GM10248 (cell line): ENCODE data around the gene LRTM2.

Experiments used
- CTCF ChIA-PET: fragments of 300-600 bp; sonication (Branson Sonifier 250); formaldehyde crosslinking; extraction: SDS; loops from one replicate; lab custom pipeline; 2021; ENCODE audit warnings: antibody characterized with exemption; lab: Yijun Ruan, JAX
- POLR2A ChIA-PET: fragments of 350-650 bp; sonication (Branson Sonifier 250); formaldehyde crosslinking; extraction: SDS; loops from one replicate; lab custom pipeline; 2020; ENCODE audit warnings: antibody characterized with exemption; lab: Yijun Ruan, JAX
- DNase-seq: peaks from one replicate; pipeline ENCODE4 v3.0.0; 2012; ENCODE audit errors: extremely low spot score
- TF ChIP-seq, protein P1 (sequence below): IDR thresholded peaks from 2 replicates; pipeline ENCODE4 v1.5.1; 2012; ENCODE audit warnings: mild to moderate bottlenecking, low read depth; ENCODE audit errors: extremely low read depth, missing control alignments, control extremely low read depth

Gene LRTM2

DNA sequence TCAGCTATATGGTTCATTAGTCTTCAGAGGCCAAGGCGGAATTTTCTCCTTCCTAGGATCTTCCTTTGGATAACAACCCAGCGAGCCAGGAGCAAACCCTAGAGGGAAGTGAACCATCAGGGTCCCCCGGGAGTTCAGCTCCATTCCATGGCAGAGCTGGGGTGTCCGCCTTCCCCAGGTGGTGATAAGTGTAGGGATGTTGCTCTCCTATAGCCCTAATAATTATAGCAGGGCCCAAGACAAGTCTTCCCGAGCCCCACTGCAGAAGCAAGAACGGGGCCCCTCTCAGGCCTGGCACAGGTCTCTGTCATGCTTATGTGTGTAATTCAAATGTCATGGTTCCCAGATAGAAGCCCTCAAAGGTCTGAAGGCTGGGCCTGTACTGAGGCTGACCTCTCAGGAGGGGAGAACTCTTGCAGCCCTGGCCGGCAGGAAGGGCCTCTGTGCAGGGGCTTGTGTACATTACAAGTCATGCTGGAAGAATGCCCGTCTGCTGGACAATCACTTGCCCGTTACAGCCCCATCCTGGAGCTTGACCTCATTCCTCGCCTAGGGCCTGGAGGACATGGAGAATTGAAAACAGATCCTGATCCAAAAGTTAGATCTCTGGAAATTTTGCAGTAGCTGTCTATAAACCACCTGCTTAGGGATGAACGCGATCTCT lies 17.3 kb downstream of the LRTM2 start:
- no peak for DNase-seq
- ChIA-PET POLR2A (no interaction called here), CTCF (interaction anchor here (0.8 to 1.8 kb wide), 2 partner anchors 102 kb away, joined by 3 to 6 read pairs; no protein-coding TSS in a partner anchor)
- TF ChIP-seq, protein P1, sequence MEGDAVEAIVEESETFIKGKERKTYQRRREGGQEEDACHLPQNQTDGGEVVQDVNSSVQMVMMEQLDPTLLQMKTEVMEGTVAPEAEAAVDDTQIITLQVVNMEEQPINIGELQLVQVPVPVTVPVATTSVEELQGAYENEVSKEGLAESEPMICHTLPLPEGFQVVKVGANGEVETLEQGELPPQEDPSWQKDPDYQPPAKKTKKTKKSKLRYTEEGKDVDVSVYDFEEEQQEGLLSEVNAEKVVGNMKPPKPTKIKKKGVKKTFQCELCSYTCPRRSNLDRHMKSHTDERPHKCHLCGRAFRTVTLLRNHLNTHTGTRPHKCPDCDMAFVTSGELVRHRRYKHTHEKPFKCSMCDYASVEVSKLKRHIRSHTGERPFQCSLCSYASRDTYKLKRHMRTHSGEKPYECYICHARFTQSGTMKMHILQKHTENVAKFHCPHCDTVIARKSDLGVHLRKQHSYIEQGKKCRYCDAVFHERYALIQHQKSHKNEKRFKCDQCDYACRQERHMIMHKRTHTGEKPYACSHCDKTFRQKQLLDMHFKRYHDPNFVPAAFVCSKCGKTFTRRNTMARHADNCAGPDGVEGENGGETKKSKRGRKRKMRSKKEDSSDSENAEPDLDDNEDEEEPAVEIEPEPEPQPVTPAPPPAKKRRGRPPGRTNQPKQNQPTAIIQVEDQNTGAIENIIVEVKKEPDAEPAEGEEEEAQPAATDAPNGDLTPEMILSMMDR, result no peak

- DNase-seq, result no peak
- TF ChIP-seq, protein P1, result no peak
- CTCF ChIA-PET, result interaction anchor here (1.8 kb wide), 1 partner anchor 102 kb away, joined by 6 read pairs; no protein-coding TSS in a partner anchor
- POLR2A ChIA-PET, result no interaction called here
Observed at GRCh38 chr12:1838205-1838993, 18.0 kb downstream of the LRTM2 start.

DNA sequence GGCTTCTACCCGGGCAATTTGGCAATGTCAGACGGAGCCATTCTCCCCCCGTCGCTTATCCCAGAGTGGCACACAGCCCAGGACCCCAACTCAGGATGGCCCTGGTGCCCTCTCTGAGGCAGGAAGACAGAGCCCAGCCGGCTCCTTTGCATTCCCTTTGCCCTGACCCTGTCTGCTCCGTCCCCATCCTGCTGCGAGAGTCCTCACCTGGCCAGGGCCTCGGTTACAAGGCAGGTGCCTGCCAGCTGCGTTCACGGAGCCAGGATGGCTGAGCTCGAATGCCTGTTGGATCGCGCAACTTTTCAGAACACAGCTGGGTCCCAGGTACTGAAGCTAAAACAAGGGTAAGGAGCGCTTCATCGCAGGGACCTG lies 18.6 kb downstream of the LRTM2 start:
- TF ChIP-seq, protein P1, result no peak
- DNase-seq, result no peak
- ChIA-PET CTCF (interaction anchor here (1.8 kb wide), 1 partner anchor 101 kb away, joined by 6 read pairs; no protein-coding TSS in a partner anchor), POLR2A (no interaction called here)

GRCh38 chr12:1839464-1839863 lies 19.1 kb downstream of the LRTM2 start:
- ChIA-PET POLR2A (no interaction called here), CTCF (interaction anchor here (1.1 to 1.8 kb wide), 2 partner anchors 17 to 100 kb away, joined by 3 to 6 read pairs; no protein-coding TSS in a partner anchor)
- no peak for DNase-seq
- TF ChIP-seq, protein P1, result no peak

DNA sequence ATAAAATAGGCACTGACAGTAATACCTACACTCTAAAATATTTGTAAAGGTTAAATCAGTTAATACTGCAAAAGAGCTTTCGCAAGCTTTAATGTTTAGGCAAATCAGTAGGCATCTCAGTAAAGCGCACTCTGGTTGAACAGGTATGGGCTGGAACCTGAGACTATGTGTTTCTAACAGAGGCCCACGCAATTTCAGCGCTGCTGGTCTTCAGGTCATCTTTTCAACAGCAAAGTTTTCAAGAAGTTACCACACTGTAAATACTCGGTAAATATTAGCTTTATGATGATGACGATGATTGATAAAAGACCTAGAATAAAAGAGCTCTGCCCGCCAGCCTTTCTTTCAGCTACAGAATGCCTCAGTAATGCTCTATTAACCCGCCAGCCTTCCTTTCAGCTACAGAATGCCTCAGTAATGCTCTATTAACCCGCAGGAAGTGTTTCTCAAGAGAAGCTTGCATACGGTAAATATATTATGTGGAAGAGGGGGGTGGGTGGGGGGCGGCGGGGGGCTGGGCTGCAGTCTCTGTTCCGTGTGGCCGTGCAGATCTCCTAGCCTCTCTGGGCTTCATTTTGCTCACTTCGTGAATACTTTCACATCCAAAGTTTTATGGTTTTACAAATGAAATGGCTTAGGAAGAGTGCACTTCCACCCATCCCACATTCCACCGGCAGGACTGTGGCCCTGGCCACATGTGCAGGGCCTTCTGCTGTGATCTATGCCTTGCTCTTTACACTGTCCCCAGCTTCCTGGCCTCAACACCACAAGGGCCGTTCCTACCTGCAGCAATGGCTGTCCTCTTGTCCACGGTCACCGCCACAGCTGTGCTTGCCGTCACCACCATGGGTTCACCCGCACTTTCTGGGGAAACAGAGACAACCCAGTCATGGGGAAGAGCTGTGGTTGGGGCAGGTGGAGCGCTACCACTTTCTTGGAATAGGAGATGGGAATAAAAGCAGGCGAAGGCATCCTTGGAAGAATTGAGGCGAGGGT lies 19.9 kb downstream of the LRTM2 start:
- POLR2A ChIA-PET, result no interaction called here
- no peak for DNase-seq
- CTCF ChIA-PET, result interaction anchor here (1.1 kb wide), 1 partner anchor 16 kb away, joined by 3 read pairs; no protein-coding TSS in a partner anchor
- TF ChIP-seq, protein P1, result no peak

- TF ChIP-seq, protein P1, result no peak
- ChIA-PET CTCF (no interaction called here), POLR2A (no interaction called here)
- DNase-seq, result no peak
Observed at GRCh38 chr12:1840981-1841425, 20.6 kb downstream of the LRTM2 start.
